GM13976 (cell line): ENCODE measurements around the gene EXD2.
"Not testable (repeated sequence)": the region's sequence is repeated elsewhere in the genome, so short reads cannot be mapped to it uniquely, and the experiment has no call there.

Experiments
- DNase-seq: peaks from one replicate; pipeline ENCODE4 v3.0.0; 2012; ENCODE audit warnings: low spot score
- CTCF ChIP-seq: IDR thresholded peaks from 2 replicates; pipeline ENCODE4 v1.5.1; 2012; ENCODE audit warnings: borderline replicate concordance, mild to moderate bottlenecking; ENCODE audit not compliant: insufficient read depth; ENCODE audit errors: extremely low read depth, missing control alignments, control extremely low read depth
- in situ Hi-C: fragments of 300-500 bp; cut with MboI; formaldehyde crosslinking; loops from one replicate; pipeline ENCODE4 v1.12.0; 2022; ENCODE audit warnings: low sequenced_read_pairs, mixed read lengths, inconsistent platforms; ENCODE audit not compliant: unreplicated experiment

Gene EXD2

GRCh38 chr14:69214393-69214792 is 23.1 kb downstream of the EXD2 start:
- in situ Hi-C loops: no loop called here
- TF ChIP-seq CTCF: no peak
- DNase-seq: no peak

- in situ Hi-C loops, DNase-seq: not testable (repeated sequence)
Observed at GRCh38 chr14:69217663-69218062, 26.4 kb downstream of the EXD2 start.

- DNase-seq: no peak
- no peak for TF ChIP-seq CTCF
- in situ Hi-C loops: no loop called here
Observed at GRCh38 chr14:69224946-69225345, 33.6 kb downstream of the EXD2 start.

- no peak for TF ChIP-seq CTCF
- DNase-seq: no peak
- in situ Hi-C loops: no loop called here
Observed at GRCh38 chr14:69226178-69226577, 34.9 kb downstream of the EXD2 start.

GRCh38 chr14:69226736-69227135 is 35.4 kb downstream of the EXD2 start:
- in situ Hi-C loops: no loop called here
- no peak for TF ChIP-seq CTCF
- no peak for DNase-seq

- in situ Hi-C loops: no loop called here
Observed at GRCh38 chr14:69231486-69231885, 40.2 kb downstream of the EXD2 start.

GRCh38 chr14:69232388-69232787 is 41.1 kb downstream of the EXD2 start:
- in situ Hi-C loops: no loop called here
- TF ChIP-seq CTCF: no peak
- DNase-seq: no peak

More at GRCh38 chr14:69231486-69231885, 40.2 kb downstream of the EXD2 start:
- no peak for TF ChIP-seq CTCF
- no peak for DNase-seq

GRCh38 chr14:69234106-69234505 is 42.8 kb downstream of the EXD2 start:
- TF ChIP-seq CTCF: no peak
- in situ Hi-C loops: no loop called here
- no peak for DNase-seq
